ENCODE measurements around the gene VPS26C.

- TF ChIP-seq TAF1 (IDR thresholded peaks at IDR 0.05; ENCODE audit: borderline replicate concordance, insufficient read depth, low read length) (no peak), SIN3A (IDR thresholded peaks at IDR 0.05; ENCODE audit: borderline replicate concordance, insufficient read depth, low read length) (no peak), POLR2AphosphoS5 (IDR thresholded peaks at IDR 0.05; ENCODE audit: low read depth, low read length) (no peak), FOXP2 (optimal IDR thresholded peaks at IDR 0.05; ENCODE audit: borderline replicate concordance, extremely low read depth, extremely low read length, insufficient read depth) (no peak), REST (IDR thresholded peaks at IDR 0.05; ENCODE audit: insufficient read depth in 1 of 2, low read depth in 2 of 2, low read length in 2 of 2) (no peak)
Observed at GRCh38 chr21:37281579-37281978, 14.4 kb upstream of the VPS26C start.

Data from PFSK-1 (cell line).